CD4-positive, alpha-beta T cell (primary cell): ENCODE results near the gene MYO9B. TPM values are rescaled to one million over a fixed set of nuclear protein-coding genes. Genes with fewer than 3 reads are reported as not detected.

Experiments used
- ATAC-seq: fragments of 200-7000 bp; cut with Tn5 transposase; one replicate; pipeline ENCODE4 v1.10.0; 2022; ENCODE audit warnings: mild to moderate bottlenecking; ENCODE audit not compliant: poor library complexity
- CTCF ChIA-PET: fragments of 350-600 bp; sonication (Branson Sonifier 250); formaldehyde crosslinking; loops from one replicate; lab custom pipeline; 2021; ENCODE audit warnings: antibody characterized with exemption, inconsistent platforms; lab: Charles Lee
- POLR2A ChIA-PET: fragments of 350-600 bp; sonication (Branson Sonifier 250); formaldehyde crosslinking; loops from one replicate; lab custom pipeline; 2021; ENCODE audit warnings: antibody characterized with exemption, inconsistent platforms; lab: Charles Lee
- DNase-seq, 14 experiments: peaks; one replicate each; pipeline ENCODE4 v3.0.0-alpha.2; 2013 to 2020; ENCODE audit warnings: mixed read lengths in 2 of 14
- H3K27ac ChIP-seq, 2 donors: one replicate each; pipeline versions ENCODE4 v1.5.1 to v1.7.0; 2013; ENCODE audit warnings: low read length in 2 of 2, low read depth in 1 of 2, mild to moderate bottlenecking in 1 of 2
- H3K27me3 ChIP-seq, 2 experiments: 1 replicate in 1 of 2; 2 replicates in 1 of 2; pipeline versions ENCODE4 v1.6.1 to v1.7.0; 2013; ENCODE audit warnings: low read length in 2 of 2, control low read depth in 1 of 2, mild to moderate bottlenecking in 1 of 2, moderate library complexity in 1 of 2; ENCODE audit not compliant: insufficient read depth in 2 of 2, control insufficient read depth in 1 of 2
- H3K36me3 ChIP-seq: one replicate; pipeline ENCODE4 v1.6.1; 2013; ENCODE audit warnings: low read length, control low read depth; ENCODE audit not compliant: insufficient read depth
- H3K4me1 ChIP-seq: one replicate; pipeline ENCODE4 v1.6.1; 2013; ENCODE audit warnings: low read length, control low read depth; ENCODE audit not compliant: insufficient read depth
- H3K4me3 ChIP-seq: one replicate; pipeline ENCODE4 v1.5.1; 2013; ENCODE audit warnings: mild to moderate bottlenecking, low read length, moderate library complexity
- H3K9me3 ChIP-seq, 2 experiments: 1 replicate in 1 of 2; 2 replicates in 1 of 2; pipeline versions ENCODE4 v1.6.1 to v1.7.0; 2013; ENCODE audit warnings: low read length in 2 of 2, mild to moderate bottlenecking in 2 of 2, control low read depth in 1 of 2, moderate library complexity in 1 of 2; ENCODE audit not compliant: control insufficient read depth in 1 of 2, insufficient read depth in 1 of 2
- H3K27ac Mint-ChIP-seq: one replicate; pipeline ENCODE4 v1.8.0; 2020; ENCODE audit warnings: mixed read lengths
- H3K27me3 Mint-ChIP-seq: one replicate; pipeline ENCODE4 v1.8.0; 2021; ENCODE audit warnings: mixed read lengths
- H3K36me3 Mint-ChIP-seq: one replicate; pipeline ENCODE4 v1.8.0; 2021; ENCODE audit warnings: low read depth, mixed read lengths
- H3K4me1 Mint-ChIP-seq: one replicate; pipeline ENCODE4 v1.8.0; 2021; ENCODE audit warnings: low read depth, mixed read lengths
- H3K4me3 Mint-ChIP-seq: one replicate; pipeline ENCODE4 v1.8.0; 2020; ENCODE audit warnings: mild to moderate bottlenecking, mixed read lengths
- H3K9me3 Mint-ChIP-seq: one replicate; pipeline ENCODE4 v1.8.0; 2020; ENCODE audit warnings: mixed read lengths
- intact Hi-C, 2 experiments: fragments of 100-400 bp; cut with DNase I in 1 of 2; cut with micrococcal nuclease in 1 of 2; formaldehyde crosslinking; loops; one replicate each; pipeline versions ENCODE4 v1.15.1 to v1.9.0; 2023 to 2025; cut with DNase I, micrococcal nuclease
- total RNA-seq, 174 experiments: library from RNA in 2 of 174; stranded (reverse) in 2 of 174; gene quantifications; one replicate each; pipeline ENCODE4 v1.2.3 and lab custom pipeline; 2021 to 2026
- TF ChIP-seq, protein P1 (sequence below): fragments of 200-600 bp; IDR thresholded peaks from one replicate; pipeline ENCODE4 v1.8.0; 2022; ENCODE audit warnings: antibody characterized with exemption, mild to moderate bottlenecking

MYO9B gene
- total RNA-seq, 2 experiments from 2014 or later, result 176 to 184 TPM

DNA sequence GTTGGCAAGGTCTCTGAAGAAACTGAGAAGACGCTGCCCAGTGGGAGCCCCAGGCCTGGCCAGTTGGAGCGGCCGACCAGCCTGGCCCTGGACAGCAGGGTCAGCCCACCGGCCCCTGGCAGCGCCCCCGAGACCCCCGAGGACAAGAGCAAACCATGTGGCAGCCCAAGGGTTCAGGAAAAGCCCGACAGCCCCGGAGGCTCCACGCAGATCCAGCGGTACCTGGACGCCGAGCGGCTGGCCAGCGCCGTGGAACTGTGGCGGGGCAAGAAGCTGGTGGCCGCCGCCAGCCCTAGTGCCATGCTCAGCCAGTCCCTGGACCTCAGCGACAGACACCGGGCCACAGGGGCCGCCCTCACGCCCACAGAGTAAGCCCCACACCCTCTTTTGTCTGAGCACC is 119.5 kb downstream of the MYO9B start:
- Mint-ChIP-seq H3K9me3 (no peaks in the 10 kb centered on the region), H3K4me3 (no peak overlapping the region), H3K36me3 (peaks cover 80% of the 10 kb centered on the region), H3K4me1 (no peaks in the 10 kb centered on the region), H3K27ac (no peak overlapping the region), H3K27me3 (no peaks in the 10 kb centered on the region)
- Histone ChIP-seq H3K27ac (no peak overlapping the region), H3K9me3 (no peaks in the 10 kb centered on the region), H3K27me3 (no peaks in the 10 kb centered on the region), H3K4me3 (no peak overlapping the region), H3K4me1 (no peaks in the 10 kb centered on the region), H3K36me3 (peaks cover 80% of the 10 kb centered on the region)
- intact Hi-C loops, result no loop called here
- POLR2A ChIA-PET, result no interaction called here
- TF ChIP-seq, protein P1, sequence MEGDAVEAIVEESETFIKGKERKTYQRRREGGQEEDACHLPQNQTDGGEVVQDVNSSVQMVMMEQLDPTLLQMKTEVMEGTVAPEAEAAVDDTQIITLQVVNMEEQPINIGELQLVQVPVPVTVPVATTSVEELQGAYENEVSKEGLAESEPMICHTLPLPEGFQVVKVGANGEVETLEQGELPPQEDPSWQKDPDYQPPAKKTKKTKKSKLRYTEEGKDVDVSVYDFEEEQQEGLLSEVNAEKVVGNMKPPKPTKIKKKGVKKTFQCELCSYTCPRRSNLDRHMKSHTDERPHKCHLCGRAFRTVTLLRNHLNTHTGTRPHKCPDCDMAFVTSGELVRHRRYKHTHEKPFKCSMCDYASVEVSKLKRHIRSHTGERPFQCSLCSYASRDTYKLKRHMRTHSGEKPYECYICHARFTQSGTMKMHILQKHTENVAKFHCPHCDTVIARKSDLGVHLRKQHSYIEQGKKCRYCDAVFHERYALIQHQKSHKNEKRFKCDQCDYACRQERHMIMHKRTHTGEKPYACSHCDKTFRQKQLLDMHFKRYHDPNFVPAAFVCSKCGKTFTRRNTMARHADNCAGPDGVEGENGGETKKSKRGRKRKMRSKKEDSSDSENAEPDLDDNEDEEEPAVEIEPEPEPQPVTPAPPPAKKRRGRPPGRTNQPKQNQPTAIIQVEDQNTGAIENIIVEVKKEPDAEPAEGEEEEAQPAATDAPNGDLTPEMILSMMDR, result no peak
- ATAC-seq (no peak), DNase-seq (no peak)
- CTCF ChIA-PET, result no interaction called here

DNA sequence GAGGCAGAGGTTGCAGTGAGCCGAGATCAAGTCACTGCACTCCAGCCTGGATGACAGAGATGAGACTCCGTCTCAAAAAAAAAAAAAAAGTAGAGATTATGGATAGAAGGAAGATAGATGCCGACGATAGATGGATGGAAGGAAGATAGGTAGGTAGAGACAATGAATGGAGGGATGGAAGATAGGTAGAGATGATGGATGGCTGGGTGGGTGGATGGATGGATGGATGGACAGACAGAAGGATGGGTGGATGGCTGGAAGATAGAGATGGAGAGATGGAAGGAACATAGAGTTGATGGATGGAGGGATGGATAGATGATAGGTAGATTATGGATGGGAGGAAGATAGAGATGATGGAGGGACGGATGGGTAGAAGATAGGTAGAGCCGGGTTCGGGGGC is 121.0 kb downstream of the MYO9B start:
- no peak overlapping the region for H3K4me3 ChIP-seq
- Mint-ChIP-seq H3K9me3 (no peaks in the 10 kb centered on the region), H3K4me3 (no peak overlapping the region), H3K4me1 (no peaks in the 10 kb centered on the region), H3K36me3 (peaks cover 85% of the 10 kb centered on the region), H3K27ac (no peak overlapping the region), H3K27me3 (no peaks in the 10 kb centered on the region)
- ATAC-seq, result no peak
- no peaks in the 10 kb centered on the region for H3K9me3 ChIP-seq
- ChIA-PET CTCF (no interaction called here), POLR2A (no interaction called here)
- TF ChIP-seq, protein P1, result no peak
- H3K27me3 ChIP-seq, result no peaks in the 10 kb centered on the region
- no peaks in the 10 kb centered on the region for H3K4me1 ChIP-seq
- DNase-seq, result no peak
- H3K27ac ChIP-seq, result no peak overlapping the region
- H3K36me3 ChIP-seq, result peaks cover 81% of the 10 kb centered on the region
- intact Hi-C loops, result no loop called here

DNA sequence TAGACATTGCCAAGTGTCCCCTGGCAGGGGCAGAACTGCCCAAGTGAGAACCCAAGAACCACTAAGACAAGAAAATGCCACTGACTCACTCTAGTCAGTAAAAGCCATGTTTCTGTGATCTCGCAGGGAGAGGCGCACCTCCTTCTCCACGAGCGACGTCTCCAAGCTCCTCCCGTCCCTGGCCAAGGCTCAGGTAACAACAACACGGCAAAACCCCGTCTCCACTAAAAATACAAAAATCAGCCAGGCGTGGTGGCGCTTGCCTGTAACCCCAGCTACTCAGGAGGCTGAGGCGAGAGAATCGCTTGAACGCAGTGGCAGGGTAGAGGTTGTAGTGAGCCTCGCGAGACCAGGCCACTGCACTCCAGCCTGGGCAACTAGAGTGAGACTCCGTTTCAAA is 122.1 kb downstream of the MYO9B start:
- TF ChIP-seq, protein P1, result no peak
- H3K9me3 ChIP-seq, result no peaks in the 10 kb centered on the region
- Mint-ChIP-seq H3K9me3 (no peaks in the 10 kb centered on the region), H3K4me3 (no peak overlapping the region), H3K4me1 (no peaks in the 10 kb centered on the region), H3K27me3 (no peaks in the 10 kb centered on the region), H3K36me3 (peaks cover 90% of the 10 kb centered on the region), H3K27ac (no peak overlapping the region)
- H3K27me3 ChIP-seq, result no peaks in the 10 kb centered on the region
- H3K36me3 ChIP-seq, result peaks cover 83% of the 10 kb centered on the region
- intact Hi-C loops, result no loop called here
- POLR2A ChIA-PET, result no interaction called here
- ATAC-seq (no peak), DNase-seq (no peak)
- no peak overlapping the region for H3K27ac ChIP-seq
- no peaks in the 10 kb centered on the region for H3K4me1 ChIP-seq
- CTCF ChIA-PET, result no interaction called here
- H3K4me3 ChIP-seq, result no peak overlapping the region
